NCI-H510A (cell line): ENCODE measurements around the gene OR9K2.
A peak's percentile ranks its signal among the peaks of the same experiment; 100 is the strongest.
"Not testable (repeated sequence)": the region's sequence is repeated elsewhere in the genome, so short reads cannot be mapped to it uniquely, and the experiment has no call there.

ENCODE experiments used
- DNase-seq: peaks from one replicate; lab custom pipeline; 2025; lab: John Stamatoyannopoulos, UW

OR9K2 gene

DNA sequence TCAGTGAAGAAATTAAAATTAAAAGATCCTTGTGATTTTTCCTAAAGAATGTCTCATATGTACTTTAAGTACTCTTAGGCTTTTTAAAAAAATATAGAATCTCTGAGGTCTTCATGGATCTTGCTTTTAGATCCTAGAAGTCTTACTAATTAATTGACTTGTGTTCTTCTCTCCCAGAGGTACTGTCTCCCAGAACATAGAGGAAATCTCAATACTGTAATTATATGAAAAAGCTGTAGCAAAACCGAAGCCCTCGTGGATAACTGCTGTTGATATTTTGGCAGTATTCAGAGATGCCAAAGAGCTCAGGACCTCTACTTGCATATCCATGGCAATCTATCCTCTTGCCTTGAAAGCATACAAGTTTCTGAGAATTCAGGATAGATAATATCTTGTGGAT lies at the start of gene OR9K2:
OR9K2 (plus strand) TSS at position 301 of the 400 bp plus-strand sequence. CDS start 3,429 bp downstream, outside the sequence.
- no peak for DNase-seq

DNA sequence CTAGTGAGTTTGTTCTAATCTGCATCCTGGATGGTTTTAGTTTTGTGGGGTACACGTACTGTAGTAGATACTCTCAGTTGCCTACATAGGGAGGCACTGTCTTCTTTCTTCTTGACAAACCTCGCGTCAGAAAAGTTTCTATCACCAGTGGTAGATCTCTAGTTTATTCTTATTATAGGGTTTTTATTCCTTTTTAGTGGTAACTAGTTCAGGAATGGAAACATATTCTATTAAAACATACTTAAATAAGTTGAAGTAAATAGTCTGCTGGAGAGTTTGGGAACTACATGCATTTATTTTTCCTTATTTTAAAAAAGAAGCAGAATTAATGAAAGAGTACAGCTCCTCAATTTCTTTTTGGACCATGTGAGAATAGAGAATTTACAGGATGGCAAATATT lies 33.6 kb upstream of the OR9K2 start:
- no peak for DNase-seq

GRCh38 chr12:55112378-55112875 lies 13.8 kb upstream of the OR9K2 start:
- DNase-seq, result no peak

DNA sequence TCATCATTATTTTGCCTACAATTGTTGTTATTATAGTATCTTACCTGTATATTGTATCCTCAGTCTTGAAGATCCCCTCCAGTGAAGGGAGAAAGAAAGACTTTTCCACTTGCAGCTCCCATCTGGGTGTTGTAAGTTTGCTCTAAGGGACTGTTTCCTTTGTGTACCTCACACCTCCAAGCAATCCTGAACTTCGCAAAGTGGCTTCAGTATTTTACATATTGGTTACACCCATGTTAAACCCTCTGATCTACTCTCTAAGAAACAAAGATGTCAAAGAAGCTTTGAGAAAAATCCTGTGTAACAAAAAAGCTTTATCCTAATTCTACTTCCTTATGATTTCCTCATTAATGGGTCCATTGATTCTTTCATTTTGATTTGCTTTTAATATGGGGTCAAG lies 10.1 kb upstream of the OR9K2 start:
- no peak for DNase-seq

- DNase-seq, result no peak
These were observed 6.6 kb downstream of the OR9K2 start for GRCh38 chr12:55132816-55133215.

- peak; percentile 36 for DNase-seq
These were observed 16.7 kb downstream of the OR9K2 start for GRCh38 chr12:55142669-55143565.

GRCh38 chr12:55143566-55143870 lies 17.3 kb downstream of the OR9K2 start:
- DNase-seq, result no peak

GRCh38 chr12:55167010-55167640 lies 40.9 kb downstream of the OR9K2 start:
- not testable (repeated sequence) for DNase-seq

DNA sequence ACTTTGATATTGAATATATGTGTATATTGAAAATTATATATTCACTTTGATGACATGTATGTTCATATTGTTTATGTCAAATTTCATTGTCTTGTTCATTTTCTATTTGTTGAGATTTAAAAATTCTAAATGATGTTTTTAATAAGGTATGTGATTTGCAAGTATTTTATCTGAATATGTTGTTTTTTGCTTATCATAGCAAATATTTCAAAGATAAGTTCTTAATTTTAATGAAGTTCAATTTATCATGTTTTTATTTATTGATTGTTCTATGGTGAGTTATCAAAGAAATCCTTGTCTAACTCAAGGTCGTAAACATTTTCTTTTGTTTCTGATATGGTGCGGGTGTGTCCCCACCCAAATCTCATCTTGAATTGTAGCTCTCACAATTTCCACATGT lies 45.2 kb downstream of the OR9K2 start:
- no peak for DNase-seq

GRCh38 chr12:55171846-55172245 lies 45.6 kb downstream of the OR9K2 start:
- DNase-seq, result not testable (repeated sequence)

DNA sequence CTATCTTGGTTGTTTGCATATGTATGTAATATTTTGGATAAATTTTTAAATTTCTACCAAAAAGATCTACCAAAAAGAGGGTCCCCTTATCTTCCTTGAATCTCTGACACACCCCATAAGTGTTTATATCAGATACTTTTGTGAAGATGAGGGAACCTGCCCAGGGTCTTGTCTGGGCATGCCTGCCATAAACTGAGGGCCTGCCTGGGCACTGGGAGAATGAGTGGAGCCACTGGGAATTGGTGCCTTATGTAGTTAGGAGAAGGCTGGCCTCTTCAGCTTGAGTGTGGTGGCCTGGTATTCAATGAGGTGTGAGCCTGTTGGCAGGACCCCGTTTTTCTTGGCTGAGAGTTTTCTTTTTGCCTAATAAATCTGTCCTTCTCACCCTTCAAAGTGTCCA lies 46.5 kb downstream of the OR9K2 start:
- DNase-seq, result no peak

DNA sequence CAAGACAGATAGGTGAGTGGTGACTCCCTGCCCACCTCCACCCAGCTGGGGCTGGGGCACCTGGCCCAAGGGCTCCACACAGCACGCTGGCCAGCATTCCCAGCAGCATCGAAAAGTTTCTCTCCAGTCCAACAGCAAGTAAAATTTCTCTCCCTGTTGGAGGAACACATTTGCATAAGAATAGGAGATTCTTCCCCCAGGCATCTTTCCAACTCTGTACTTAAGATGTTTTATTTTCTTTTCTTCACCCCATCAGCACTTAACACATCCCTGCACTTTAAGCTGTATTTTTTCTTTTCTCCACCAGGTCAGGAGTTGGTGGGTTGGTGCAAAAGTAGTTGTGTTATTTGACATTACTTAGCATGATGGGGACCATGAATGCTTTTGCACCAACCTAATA lies 47.2 kb downstream of the OR9K2 start:
- DNase-seq, result no peak
